Prostate gland (tissue), 2 donors: Measurements from ENCODE around the gene TEX29. TPM values are rescaled to one million over a fixed set of nuclear protein-coding genes. Genes with fewer than 3 reads are reported as not detected.

Experiments
- DNase-seq: peaks from one replicate; pipeline ENCODE4 v3.0.0-alpha.2; 2019; ENCODE audit warnings: low spot score
- H3K27ac ChIP-seq, 2 donors: fragments of 200-600 bp; sonication (generic); 2 replicates each; pipeline ENCODE4 v1.5.1; 2017 to 2019
- H3K27me3 ChIP-seq: fragments of 200-600 bp; sonication (generic); replicated peaks from 2 replicates; pipeline ENCODE4 v1.5.1; 2019; ENCODE audit not compliant: insufficient read depth
- H3K36me3 ChIP-seq, 2 donors: fragments of 200-600 bp; sonication (generic); 1 replicate in 1 of 2; 2 replicates in 1 of 2; pipeline versions ENCODE4 v1.5.1 to v1.8.1; 2017 to 2019
- H3K4me1 ChIP-seq: fragments of 200-600 bp; sonication (generic); replicated peaks from 2 replicates; pipeline ENCODE4 v1.5.1; 2019
- H3K4me3 ChIP-seq, 2 donors: fragments of 200-600 bp; sonication (generic); 2 replicates each; pipeline ENCODE4 v1.5.1; 2017 to 2019
- H3K9me3 ChIP-seq: fragments of 200-600 bp; sonication (generic); 2 replicates; pipeline ENCODE4 v1.5.1; 2017
- POLR2A ChIP-seq: fragments of 450-650 bp; IDR thresholded peaks from one replicate; pipeline ENCODE4 v1.6.1; 2016; ENCODE audit warnings: antibody characterized with exemption, mild to moderate bottlenecking
- POLR2AphosphoS5 ChIP-seq: sonication (generic); formaldehyde crosslinking; IDR thresholded peaks from one replicate; pipeline ENCODE4 v1.6.1; 2017; ENCODE audit warnings: antibody characterized with exemption
- WGBS: methylation state at CpG from one replicate; pipeline ENCODE4 v1.1.5; 2018; 5-methylcytosine and 5-hydroxymethylcytosine counted together
- intact Hi-C: fragments of 100-400 bp; cut with DNase I; formaldehyde crosslinking; loops from one replicate; pipeline ENCODE4 v1.14.2; 2022
- total RNA-seq, 2 donors: library from RNA; depleted of rRNA; stranded (reverse); fragments of >200 nt; gene quantifications; one replicate each; pipeline ENCODE4 v1.1.0, GENCODE V29; 2016
- TF ChIP-seq, protein P1 (sequence below), 4 experiments: fragments of 200-600 bp in 2 of 4; fragments of 450-650 bp in 2 of 4; sonication (generic) in 2 of 4; IDR thresholded peaks; 1 replicate in 3 of 4; 2 replicates in 1 of 4; pipeline ENCODE4 v1.5.1; 2016 to 2019; ENCODE audit warnings: antibody characterized with exemption in 4 of 4, mild to moderate bottlenecking in 2 of 4, moderate library complexity in 2 of 4

The TEX29 gene
- total RNA-seq, 2 donors from 2014 or later: 1.4 TPM; not detected in 1

DNA sequence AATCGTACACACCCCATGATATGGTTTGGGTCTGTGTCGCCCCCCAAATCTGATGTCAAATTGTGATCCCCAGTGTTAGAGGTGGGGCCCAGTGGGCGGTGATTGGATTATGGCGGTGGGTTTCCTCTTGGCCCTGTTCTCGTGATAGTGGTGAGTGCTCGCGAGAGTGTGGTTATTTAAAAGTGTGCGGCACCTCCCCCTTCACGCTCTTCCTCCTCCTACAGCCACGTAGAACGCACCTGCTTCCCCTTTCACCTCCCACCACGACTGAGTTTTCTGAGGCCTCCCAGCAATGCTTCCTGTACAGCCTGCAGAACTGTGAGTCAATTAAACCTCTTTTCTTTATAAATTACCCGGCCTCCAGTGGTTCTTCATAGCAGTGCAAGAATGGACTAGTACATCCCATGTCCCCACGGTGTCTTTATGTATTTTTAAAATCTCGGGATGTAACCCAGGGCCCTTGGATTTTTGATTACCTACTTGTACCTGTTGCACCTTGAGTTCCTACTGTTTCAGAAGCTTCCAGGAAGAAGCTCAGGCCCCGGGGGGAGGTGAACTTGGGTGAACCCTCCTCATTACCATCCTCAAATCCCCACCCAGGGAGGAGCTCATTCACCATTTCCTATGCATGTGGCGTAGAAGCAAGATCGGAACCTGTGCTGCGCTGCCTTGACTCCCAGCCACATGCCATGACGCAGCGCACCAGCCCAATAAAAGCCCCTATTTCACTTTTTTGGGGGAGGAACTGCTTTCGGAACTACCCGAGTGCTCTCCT lies 52.4 kb downstream of the TEX29 start:
- intact Hi-C loops: no loop called here
- no peak for DNase-seq
- Histone ChIP-seq H3K27me3 (peaks cover 2% of the 10 kb centered on the region), H3K27ac (no peak overlapping the region), H3K9me3 (no peaks in the 10 kb centered on the region), H3K4me3 (no peak overlapping the region), H3K36me3 (no peaks in the 10 kb centered on the region), H3K4me1 (no peaks in the 10 kb centered on the region)
- no peak for TF ChIP-seq POLR2AphosphoS5
- WGBS: 79% methylated on average over 23 of the region's 23 CpGs

DNA sequence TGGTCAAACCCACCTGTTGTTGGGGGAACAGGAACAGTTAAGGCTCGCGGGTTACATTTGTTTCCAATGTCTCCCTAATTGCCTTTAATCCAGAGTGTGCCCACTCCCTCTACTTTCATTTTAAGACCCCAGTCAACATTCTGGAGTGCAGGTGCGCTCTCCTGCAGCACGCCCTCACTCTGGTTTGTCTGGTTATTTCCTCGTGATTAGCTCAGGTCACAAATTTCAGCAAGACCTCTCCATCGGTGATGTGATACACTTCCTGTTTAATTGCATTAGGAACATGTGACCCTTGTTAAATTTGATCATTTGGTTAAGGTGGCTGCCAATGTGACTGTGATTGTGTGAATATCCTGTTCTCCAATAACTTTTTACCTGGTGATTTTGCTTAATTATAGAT lies 53.0 kb downstream of the TEX29 start:
- Histone ChIP-seq H3K4me1 (no peaks in the 10 kb centered on the region), H3K4me3 (no peak overlapping the region), H3K27me3 (peaks cover 2% of the 10 kb centered on the region), H3K9me3 (no peaks in the 10 kb centered on the region), H3K36me3 (no peaks in the 10 kb centered on the region), H3K27ac (no peak overlapping the region)
- TF ChIP-seq POLR2A (no peak), POLR2AphosphoS5 (no peak)
- TF ChIP-seq, protein P1, sequence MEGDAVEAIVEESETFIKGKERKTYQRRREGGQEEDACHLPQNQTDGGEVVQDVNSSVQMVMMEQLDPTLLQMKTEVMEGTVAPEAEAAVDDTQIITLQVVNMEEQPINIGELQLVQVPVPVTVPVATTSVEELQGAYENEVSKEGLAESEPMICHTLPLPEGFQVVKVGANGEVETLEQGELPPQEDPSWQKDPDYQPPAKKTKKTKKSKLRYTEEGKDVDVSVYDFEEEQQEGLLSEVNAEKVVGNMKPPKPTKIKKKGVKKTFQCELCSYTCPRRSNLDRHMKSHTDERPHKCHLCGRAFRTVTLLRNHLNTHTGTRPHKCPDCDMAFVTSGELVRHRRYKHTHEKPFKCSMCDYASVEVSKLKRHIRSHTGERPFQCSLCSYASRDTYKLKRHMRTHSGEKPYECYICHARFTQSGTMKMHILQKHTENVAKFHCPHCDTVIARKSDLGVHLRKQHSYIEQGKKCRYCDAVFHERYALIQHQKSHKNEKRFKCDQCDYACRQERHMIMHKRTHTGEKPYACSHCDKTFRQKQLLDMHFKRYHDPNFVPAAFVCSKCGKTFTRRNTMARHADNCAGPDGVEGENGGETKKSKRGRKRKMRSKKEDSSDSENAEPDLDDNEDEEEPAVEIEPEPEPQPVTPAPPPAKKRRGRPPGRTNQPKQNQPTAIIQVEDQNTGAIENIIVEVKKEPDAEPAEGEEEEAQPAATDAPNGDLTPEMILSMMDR (IDR thresholded peaks at IDR 0.05): no peak
- intact Hi-C loops: no loop called here
- no peak for DNase-seq
- 73% methylated on average over 6 of the region's 6 CpGs for WGBS

DNA sequence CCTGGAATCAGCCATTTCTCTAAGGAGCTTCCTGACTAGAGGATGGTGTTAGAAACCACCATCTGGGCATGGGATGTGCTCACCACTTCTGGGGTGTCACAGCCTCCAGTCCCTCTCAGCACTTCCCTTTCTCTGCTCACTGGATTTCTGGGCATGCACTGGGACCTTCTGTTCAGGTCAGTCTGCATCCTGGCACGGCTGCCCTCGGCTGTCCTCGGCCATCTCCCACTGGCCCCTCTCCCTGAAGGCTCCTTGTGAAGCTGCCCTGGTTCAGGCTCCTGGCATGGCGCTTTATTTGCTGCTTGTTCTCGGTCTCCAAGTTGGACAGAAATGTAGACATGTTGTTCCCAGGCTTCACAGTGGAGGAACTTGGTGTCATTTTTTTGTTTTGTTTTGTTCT lies 60.0 kb downstream of the TEX29 start:
- Histone ChIP-seq H3K36me3 (no peaks in the 10 kb centered on the region), H3K4me3 (no peak overlapping the region), H3K9me3 (no peaks in the 10 kb centered on the region), H3K27ac (no peak overlapping the region), H3K4me1 (no peaks in the 10 kb centered on the region), H3K27me3 (no peaks in the 10 kb centered on the region)
- DNase-seq: no peak
- WGBS: 94% methylated on average over 5 of the region's 5 CpGs
- intact Hi-C loops: no loop called here
- TF ChIP-seq POLR2AphosphoS5 (no peak), POLR2A (no peak)
- TF ChIP-seq, protein P1 (IDR thresholded peaks at IDR 0.05): no peak

DNA sequence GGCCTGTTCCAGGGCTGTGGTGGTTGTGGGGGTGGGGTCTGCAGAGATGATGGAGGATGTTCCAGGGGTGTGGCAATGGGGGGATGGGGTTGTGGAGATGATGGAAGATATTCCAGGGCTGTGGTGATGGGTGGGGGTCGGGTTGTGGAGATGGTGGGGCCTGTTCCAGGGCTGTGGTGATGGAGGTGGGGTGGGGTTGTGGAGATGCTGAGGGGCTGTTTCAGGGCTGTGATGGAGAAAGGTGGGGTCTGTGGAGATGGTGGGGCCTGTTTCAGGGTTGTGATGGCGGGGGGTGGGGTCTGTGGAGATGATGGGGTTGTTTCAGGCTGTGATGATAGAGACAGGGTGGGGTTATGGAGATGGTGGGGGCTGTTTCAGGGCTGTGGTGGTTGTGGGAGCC lies 62.0 kb downstream of the TEX29 start:
- WGBS: 36% methylated on average over 2 of the region's 2 CpGs
- Histone ChIP-seq H3K27me3 (no peaks in the 10 kb centered on the region), H3K36me3 (no peaks in the 10 kb centered on the region), H3K27ac (no peak overlapping the region), H3K4me3 (no peak overlapping the region), H3K4me1 (no peaks in the 10 kb centered on the region), H3K9me3 (no peaks in the 10 kb centered on the region)
- TF ChIP-seq, protein P1 (IDR thresholded peaks at IDR 0.05): no peak
- TF ChIP-seq POLR2A: no peak
- no peak for TF ChIP-seq POLR2AphosphoS5
- DNase-seq: no peak
- intact Hi-C loops: no loop called here

DNA sequence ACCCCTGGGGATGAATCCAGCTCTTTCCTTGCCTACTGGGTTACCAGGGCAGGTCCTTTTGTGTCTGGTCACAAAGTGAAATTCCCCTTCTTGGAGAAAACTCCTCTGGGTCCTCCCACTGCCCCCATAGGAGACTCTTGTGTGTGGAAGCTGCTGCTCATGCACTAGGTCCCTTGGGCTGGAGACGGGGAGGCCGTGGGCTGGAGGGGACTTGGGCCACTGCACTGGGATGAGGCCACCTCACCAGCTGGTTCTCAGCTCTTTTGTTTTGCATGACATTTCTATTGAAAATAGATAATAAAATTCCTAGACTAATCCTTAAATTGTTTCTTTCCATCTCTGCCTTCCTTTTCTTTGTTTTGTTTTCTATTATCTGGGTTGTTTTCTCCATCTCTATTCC lies 62.4 kb downstream of the TEX29 start:
- TF ChIP-seq, protein P1 (IDR thresholded peaks at IDR 0.05): no peak
- TF ChIP-seq POLR2AphosphoS5 (no peak), POLR2A (no peak)
- WGBS: 43% methylated on average over 2 of the region's 2 CpGs
- Histone ChIP-seq H3K36me3 (no peaks in the 10 kb centered on the region), H3K9me3 (no peaks in the 10 kb centered on the region), H3K27me3 (no peaks in the 10 kb centered on the region), H3K4me1 (no peaks in the 10 kb centered on the region), H3K4me3 (no peak overlapping the region), H3K27ac (no peak overlapping the region)
- DNase-seq: no peak
- intact Hi-C loops: no loop called here
